Measurements from ENCODE around the gene BBOX1. TPM values are rescaled to one million over a fixed set of nuclear protein-coding genes. Genes with fewer than 3 reads are reported as not detected.
A peak's percentile ranks its signal among the peaks of the same experiment; 100 is the strongest.
"Not testable (repeated sequence)": the region's sequence is repeated elsewhere in the genome, so short reads cannot be mapped to it uniquely, and the experiment has no call there.

Gene BBOX1
- total and polyA plus RNA-seq, 2 of the 8 experiments (the other 6 are each of a cell fraction or from before 2014, with no cell fraction given): not detected

DNA sequence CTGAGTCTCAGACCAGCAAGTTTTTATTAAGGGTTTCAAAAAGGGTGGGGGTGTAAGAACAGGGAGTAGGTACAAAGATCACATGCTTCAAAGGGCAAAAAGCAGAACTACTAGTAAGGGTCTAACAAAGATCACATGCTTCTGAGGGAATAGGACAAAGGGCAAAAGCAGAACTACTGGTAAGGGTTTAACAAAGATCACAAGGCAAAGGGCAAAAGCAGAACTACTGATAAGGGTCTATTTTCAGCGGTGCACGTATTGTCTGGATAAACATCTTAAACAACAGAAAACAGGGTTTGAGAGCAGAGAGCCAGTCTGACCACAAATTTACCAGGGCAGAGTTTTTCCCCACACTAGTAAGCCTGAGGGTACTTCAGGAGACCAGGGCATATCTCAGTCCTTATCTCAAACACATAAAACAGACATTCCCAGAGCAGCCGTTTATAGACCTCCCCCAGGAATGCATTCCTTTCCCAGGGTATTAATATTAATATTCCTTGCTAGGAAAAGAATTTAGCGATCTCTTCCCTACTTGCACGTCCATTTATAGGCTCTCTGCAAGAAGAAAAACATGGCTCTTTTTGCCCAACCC lies 49.8 kb downstream of the BBOX1 start:
- H4K91ac ChIP-seq (replicated peaks; ENCODE audit: insufficient read length, low read length); H3K56ac ChIP-seq (replicated peaks; ENCODE audit: insufficient read length, low read depth, low read length); FAIRE-seq; H4K5ac ChIP-seq (ENCODE audit: insufficient read length, low read depth, low read length); H3K4ac ChIP-seq (replicated peaks; ENCODE audit: insufficient read length, low read depth, low read length); H2AK5ac ChIP-seq (ENCODE audit: low read depth, low read length); H3K14ac ChIP-seq (ENCODE audit: insufficient read length); H3K79me2 ChIP-seq (ENCODE audit: control insufficient read depth in 1 of 2, insufficient read depth in 2 of 2, low read length in 2 of 2); H2BK12ac ChIP-seq (ENCODE audit: low read depth, low read length); H4K8ac ChIP-seq (ENCODE audit: extremely low read depth, insufficient read depth, low read length); POLR2A ChIA-PET (ENCODE audit: partially characterized antibody); H3K4me1 ChIP-seq (replicated peaks in 1 of 4; ENCODE audit: control insufficient read depth in 3 of 4, insufficient read depth in 4 of 4, low read length in 3 of 4); H3K23me2 ChIP-seq (ENCODE audit: low read depth, low read length); H3K27ac ChIP-seq (ENCODE audit: low read depth, low read length); H2BK120ac ChIP-seq (replicated peaks; ENCODE audit: low read depth, low read length); H3K4me2 ChIP-seq (ENCODE audit: insufficient read depth in 1 of 2, low read depth in 2 of 2, low read length in 2 of 2); H2AFZ ChIP-seq (ENCODE audit: low read length); H3K79me1 ChIP-seq (ENCODE audit: low read depth, low read length); H2BK20ac ChIP-seq (ENCODE audit: low read length); H3K27me3 ChIP-seq (replicated peaks in 1 of 4; ENCODE audit: control insufficient read depth in 3 of 4, extremely low read depth in 1 of 4, insufficient read depth in 3 of 4, low read length in 3 of 4); H3K9me3 ChIP-seq (ENCODE audit: insufficient read depth in 2 of 2, low read depth in 1 of 2, low read length in 1 of 2); CTCF ChIA-PET (ENCODE audit: partially characterized antibody); H3K4me3 ChIP-seq (ENCODE audit: extremely low read depth in 1 of 4, insufficient read depth in 2 of 4, low read depth in 3 of 4, low read length in 4 of 4); H4K20me1 ChIP-seq (replicated peaks in 1 of 2; ENCODE audit: control insufficient read depth in 1 of 2, insufficient read depth in 2 of 2, low read length in 2 of 2); H2BK5ac ChIP-seq (ENCODE audit: low read depth, low read length); DNase-seq (ENCODE audit: low read depth in 1 of 2, low spot score in 2 of 2); H3K18ac ChIP-seq (ENCODE audit: extremely low read depth, low read length); H2BK15ac ChIP-seq (ENCODE audit: low read length); H3K23ac ChIP-seq (ENCODE audit: insufficient read length); H3K36me3 ChIP-seq (ENCODE audit: control insufficient read depth in 2 of 4, insufficient read depth in 4 of 4, low read length in 3 of 4); H3K9ac ChIP-seq (replicated peaks in 1 of 4; ENCODE audit: extremely low read depth in 1 of 4, low read depth in 3 of 4, low read length in 3 of 4): not testable (repeated sequence)
- peak in 1 of 2 experiments; percentile 7; a peak in 1 of 3 replicates for TF ChIP-seq EP300 (IDR thresholded peaks at IDR 0.05; ENCODE audit: borderline replicate concordance in 1 of 2, low read depth in 2 of 2, low read length in 2 of 2)
- WGBS, 2 experiments (ENCODE audit: extremely low coverage in 1 of 2, insufficient coverage in 1 of 2, insufficient read length in 1 of 2, insufficient replicate concordance in 2 of 2, low coverage in 1 of 2, low lambda C conversion rate in 2 of 2, missing lambda C conversion rate in 1 of 2): 69% methylated on average over 5 of the region's 5 CpGs; no CpG with 5 or more reads in 1 of the 2 experiments

All from H1 (cell line).